ENCODE results near the gene STK4.

Gene STK4

DNA sequence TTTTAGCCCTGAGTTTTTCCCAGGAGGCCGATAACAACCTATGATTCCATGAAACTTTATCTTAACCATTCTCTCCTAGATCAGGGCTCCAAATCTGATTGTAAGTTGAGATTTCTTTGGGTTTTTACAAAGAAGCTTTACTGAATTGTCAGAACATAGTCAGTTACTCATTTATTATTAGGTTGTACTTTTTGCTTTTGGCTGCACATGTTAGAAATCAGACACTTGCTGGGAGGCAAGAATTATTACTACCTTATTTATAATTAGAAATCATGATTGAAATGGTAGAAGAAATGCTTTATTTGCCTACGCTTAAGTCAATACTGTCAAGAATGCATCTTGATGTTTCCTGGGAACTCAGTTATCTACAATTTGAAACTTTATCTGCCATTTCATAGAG lies 71.3 kb downstream of the STK4 start:
- no peak for TF ChIP-seq CTCF (IDR thresholded peaks at IDR 0.05)
- TF ChIP-seq ZFX (IDR thresholded peaks at IDR 0.05; ENCODE audit: borderline replicate concordance) = no peak
- H3K27ac ChIP-seq = no peak overlapping the region

DNA sequence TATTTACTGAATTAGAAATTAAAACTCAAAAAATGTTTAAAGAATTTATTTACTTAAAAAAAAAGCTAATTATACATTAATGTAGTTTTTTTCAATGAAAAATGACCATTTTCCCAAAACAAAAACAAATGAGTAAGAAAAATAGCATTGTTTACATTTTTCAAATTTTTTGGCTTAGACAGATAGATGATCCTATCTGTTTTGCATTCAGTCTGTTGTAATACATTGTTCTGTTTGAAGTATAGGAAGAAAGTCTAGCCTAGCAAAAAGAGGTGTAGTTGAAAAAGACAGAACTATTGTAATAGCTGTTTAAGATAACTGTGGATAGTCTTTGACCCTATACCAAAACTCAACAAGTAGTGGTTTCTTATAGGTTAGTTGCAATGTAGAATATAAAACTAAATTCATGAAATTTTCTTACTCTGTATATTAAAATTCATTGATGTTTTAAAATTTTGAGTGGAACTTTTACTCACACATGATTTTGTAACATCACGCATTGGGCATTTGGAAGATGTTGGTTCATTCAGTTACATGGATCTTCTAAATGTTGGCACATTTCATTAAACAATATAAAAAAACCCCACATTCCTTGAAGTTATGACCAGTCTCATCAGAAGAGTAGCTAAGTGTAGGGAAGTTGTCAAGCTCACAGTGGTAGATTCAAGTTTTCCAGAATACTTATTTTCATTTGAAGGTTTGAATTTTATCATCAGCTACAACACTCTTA lies 72.6 kb downstream of the STK4 start:
- no peak overlapping the region for H3K27ac ChIP-seq
- TF ChIP-seq CTCF (IDR thresholded peaks at IDR 0.05) (no peak), ZFX (IDR thresholded peaks at IDR 0.05; ENCODE audit: borderline replicate concordance) (no peak)

DNA sequence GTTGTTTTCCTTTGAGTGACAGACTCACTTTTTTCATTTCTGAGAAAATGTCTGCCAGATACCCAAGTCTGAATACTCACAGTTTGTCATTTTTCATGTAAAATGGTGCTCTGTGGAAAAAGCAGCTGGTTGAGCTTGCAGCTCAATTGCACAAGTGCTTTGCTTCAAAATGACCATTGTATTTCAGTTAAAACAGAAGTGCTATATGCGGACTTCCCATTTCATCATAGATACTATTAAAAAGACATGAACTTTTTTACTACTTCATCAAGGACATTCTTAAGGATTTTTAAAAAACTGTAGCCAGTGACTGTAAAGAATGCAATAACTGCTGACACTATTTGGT lies 73.1 kb downstream of the STK4 start:
- TF ChIP-seq ZFX (IDR thresholded peaks at IDR 0.05; ENCODE audit: borderline replicate concordance) (no peak), CTCF (IDR thresholded peaks at IDR 0.05) (no peak)
- H3K27ac ChIP-seq = no peak overlapping the region

DNA sequence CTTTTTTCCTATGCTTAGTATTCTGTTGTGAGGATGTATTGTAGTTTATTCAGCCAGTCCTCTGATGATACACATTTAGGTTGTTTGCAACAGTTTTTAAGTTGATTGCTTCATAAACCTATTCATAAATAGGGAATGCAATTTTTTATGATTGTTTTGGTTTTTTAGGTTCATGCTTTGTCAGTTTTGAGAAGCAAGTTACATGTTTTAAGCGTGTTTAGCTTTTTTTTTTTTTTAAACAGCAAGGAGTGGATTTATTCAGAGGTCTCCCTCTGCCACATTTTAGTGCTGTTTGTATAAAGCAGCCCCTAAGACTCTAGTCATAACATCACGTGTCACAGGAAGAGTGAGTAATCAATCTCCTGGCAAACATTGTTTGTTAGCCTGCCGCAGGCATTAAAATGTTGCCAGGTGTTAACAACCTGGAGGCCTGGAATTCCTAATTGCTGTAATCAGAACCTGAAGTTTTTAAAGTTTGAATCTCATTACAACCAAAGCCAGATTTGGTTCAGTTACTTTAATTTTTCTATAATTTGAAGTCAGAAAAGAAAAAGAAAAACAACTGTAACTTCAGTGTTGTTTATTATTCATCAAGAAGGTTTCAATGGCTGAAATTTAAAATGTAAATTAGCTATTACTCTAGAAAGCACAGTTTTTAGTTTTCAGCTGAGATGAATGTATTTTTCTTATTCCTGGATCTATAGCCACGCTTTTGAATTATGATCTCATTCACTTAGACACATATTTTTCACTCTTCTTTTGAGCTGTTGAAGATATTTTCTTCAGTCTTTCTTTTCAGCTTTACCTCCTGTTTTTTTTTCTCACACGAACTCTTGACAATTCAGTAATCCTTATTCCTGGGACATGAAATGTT lies 75.4 kb downstream of the STK4 start:
- no peak overlapping the region for H3K27ac ChIP-seq
- TF ChIP-seq CTCF (IDR thresholded peaks at IDR 0.05) (no peak), ZFX (IDR thresholded peaks at IDR 0.05; ENCODE audit: borderline replicate concordance) (no peak)

- H3K27ac ChIP-seq = no peak overlapping the region
- TF ChIP-seq CTCF (IDR thresholded peaks at IDR 0.05) (no peak), ZFX (IDR thresholded peaks at IDR 0.05; ENCODE audit: borderline replicate concordance) (no peak)
Observed at GRCh38 chr20:45042978-45043377, 76.7 kb downstream of the STK4 start.

- no peak overlapping the region for H3K27ac ChIP-seq
Observed at GRCh38 chr20:45044084-45044573, 77.8 kb downstream of the STK4 start.

More at GRCh38 chr20:45044084-45044573, 77.8 kb downstream of the STK4 start:
- no peak for TF ChIP-seq ZFX (IDR thresholded peaks at IDR 0.05; ENCODE audit: borderline replicate concordance)
- peak; percentile 93 for TF ChIP-seq CTCF (IDR thresholded peaks at IDR 0.05)
